ENCODE measurements around the gene CTSO. TPM values are rescaled to one million over a fixed set of nuclear protein-coding genes. Genes with fewer than 3 reads are reported as not detected.
A peak's percentile ranks its signal among the peaks of the same experiment; 100 is the strongest.

The CTSO gene
- total RNA-seq, 1 donor from 2014 or later: 30.5 TPM

GRCh38 chr4:155973639-155974475, 20.2 kb upstream of the CTSO start:
- H3K27ac ChIP-seq: no peak overlapping the region
- H3K4me1 ChIP-seq: no peaks in the 10 kb centered on the region
- DNase-seq: no peak
- ATAC-seq: no peak
- H3K9me3 ChIP-seq: no peaks in the 10 kb centered on the region
- H3K27me3 ChIP-seq: no peaks in the 10 kb centered on the region
- TF ChIP-seq CTCF (IDR thresholded peaks at IDR 0.05): no peak
- no peak overlapping the region for H3K4me3 ChIP-seq
- H3K36me3 ChIP-seq: no peaks in the 10 kb centered on the region
- intact Hi-C loops (cut with DNase I): no loop called here

- TF ChIP-seq CTCF (IDR thresholded peaks at IDR 0.05): peak; percentile 28
- H3K4me3 ChIP-seq: no peak overlapping the region
- H3K36me3 ChIP-seq: no peaks in the 10 kb centered on the region
- DNase-seq: no peak
- no peaks in the 10 kb centered on the region for H3K27me3 ChIP-seq
- no peaks in the 10 kb centered on the region for H3K4me1 ChIP-seq
- H3K27ac ChIP-seq: no peak overlapping the region
- ATAC-seq: peak; percentile 55
- intact Hi-C loops (cut with DNase I): no loop called here
- H3K9me3 ChIP-seq: no peaks in the 10 kb centered on the region
Measured at GRCh38 chr4:155972098-155972497, 18.4 kb upstream of the CTSO start.

- Histone ChIP-seq H3K4me1 (no peaks in the 10 kb centered on the region), H3K27ac (no peak overlapping the region), H3K27me3 (no peaks in the 10 kb centered on the region), H3K4me3 (no peak overlapping the region), H3K36me3 (no peaks in the 10 kb centered on the region), H3K9me3 (no peaks in the 10 kb centered on the region)
- no peak for TF ChIP-seq CTCF (IDR thresholded peaks at IDR 0.05)
- no peak for DNase-seq
- intact Hi-C loops (cut with DNase I): no loop called here
- no peak for ATAC-seq
Measured at GRCh38 chr4:155966731-155967395, 13.2 kb upstream of the CTSO start.

GRCh38 chr4:155966171-155966570, 12.5 kb upstream of the CTSO start:
- TF ChIP-seq CTCF (IDR thresholded peaks at IDR 0.05): no peak
- Histone ChIP-seq H3K4me3 (no peak overlapping the region), H3K36me3 (no peaks in the 10 kb centered on the region), H3K9me3 (no peaks in the 10 kb centered on the region), H3K4me1 (no peaks in the 10 kb centered on the region), H3K27ac (no peak overlapping the region), H3K27me3 (no peaks in the 10 kb centered on the region)
- intact Hi-C loops (cut with DNase I): no loop called here
- no peak for DNase-seq
- no peak for ATAC-seq

- Histone ChIP-seq H3K9me3 (no peaks in the 10 kb centered on the region), H3K36me3 (no peaks in the 10 kb centered on the region), H3K4me1 (no peaks in the 10 kb centered on the region), H3K4me3 (no peak overlapping the region), H3K27ac (no peak overlapping the region), H3K27me3 (no peaks in the 10 kb centered on the region)
- intact Hi-C loops (cut with DNase I): no loop called here
- no peak for TF ChIP-seq CTCF (IDR thresholded peaks at IDR 0.05)
- DNase-seq (no peak), ATAC-seq (no peak)
Measured at GRCh38 chr4:155964016-155964891, 10.6 kb upstream of the CTSO start.
